Endothelial cell (in vitro differentiated cells): Measurements from ENCODE around the gene WDR93. TPM values are rescaled to one million over a fixed set of nuclear protein-coding genes. Genes with fewer than 3 reads are reported as not detected.
A peak's percentile ranks its signal among the peaks of the same experiment; 100 is the strongest.

Source experiments
- DNase-seq: peaks from one replicate; pipeline ENCODE4 v3.0.0; 2021; ENCODE audit warnings: low spot score
- H3K27ac Mint-ChIP-seq: one replicate; pipeline ENCODE4 v1.8.0; 2021; ENCODE audit warnings: mixed read lengths, inconsistent platforms; ENCODE audit not compliant: unreplicated experiment
- H3K27me3 Mint-ChIP-seq: one replicate; pipeline ENCODE4 v1.8.0; 2021; ENCODE audit warnings: mild to moderate bottlenecking, moderate library complexity, mixed read lengths, inconsistent platforms; ENCODE audit not compliant: unreplicated experiment
- H3K36me3 Mint-ChIP-seq: one replicate; pipeline ENCODE4 v1.8.0; 2021; ENCODE audit warnings: mild to moderate bottlenecking, low read depth, mixed read lengths, inconsistent platforms; ENCODE audit not compliant: unreplicated experiment
- H3K4me1 Mint-ChIP-seq: one replicate; pipeline ENCODE4 v1.8.0; 2021; ENCODE audit warnings: mild to moderate bottlenecking, mixed read lengths, inconsistent platforms; ENCODE audit not compliant: unreplicated experiment
- H3K4me3 Mint-ChIP-seq: one replicate; pipeline ENCODE4 v1.8.0; 2021; ENCODE audit warnings: mild to moderate bottlenecking, mixed read lengths, inconsistent platforms; ENCODE audit not compliant: unreplicated experiment
- H3K9me3 Mint-ChIP-seq: one replicate; pipeline ENCODE4 v1.8.0; 2021; ENCODE audit warnings: mixed read lengths, inconsistent platforms; ENCODE audit not compliant: unreplicated experiment
- CTCF ChIP-seq: fragments of 200-600 bp; sonication (generic); IDR thresholded peaks from one replicate; pipeline ENCODE4 v1.5.0; 2021; ENCODE audit warnings: antibody characterized with exemption; ENCODE audit not compliant: unreplicated experiment
- total RNA-seq: library from RNA; stranded (reverse); fragmentation: NEBNext Ultra II Directional; extraction: Animal tissue kit (Norgen Biotek cat#: 25700); gene quantifications from one replicate; pipeline ENCODE4 v1.2.1, GENCODE V29; 2021; ENCODE audit not compliant: unreplicated experiment

The WDR93 gene
- total RNA-seq, 1 donor from 2014 or later: 0.13 TPM

GRCh38 chr15:89646416-89647141 lies 44.0 kb upstream of the WDR93 start:
- no peak for DNase-seq
- Mint-ChIP-seq H3K27me3 (peaks cover 8% of the 10 kb centered on the region), H3K4me1 (no peaks in the 10 kb centered on the region), H3K36me3 (peaks cover 13% of the 10 kb centered on the region), H3K4me3 (no peak overlapping the region), H3K9me3 (no peaks in the 10 kb centered on the region), H3K27ac (no peak overlapping the region)
- no peak for TF ChIP-seq CTCF

GRCh38 chr15:89647191-89647851 lies 43.3 kb upstream of the WDR93 start:
- TF ChIP-seq CTCF: peak; percentile 80
- H3K27me3 Mint-ChIP-seq: peaks cover 8% of the 10 kb centered on the region
- H3K4me1 Mint-ChIP-seq: no peaks in the 10 kb centered on the region
- H3K9me3 Mint-ChIP-seq: no peaks in the 10 kb centered on the region
- H3K4me3 Mint-ChIP-seq: peak overlapping the region; percentile 65
- peak; percentile 94 for DNase-seq
- H3K27ac Mint-ChIP-seq: no peak overlapping the region
- H3K36me3 Mint-ChIP-seq: peaks cover 14% of the 10 kb centered on the region

- Mint-ChIP-seq H3K27ac (no peak overlapping the region), H3K36me3 (peaks cover 14% of the 10 kb centered on the region), H3K9me3 (no peaks in the 10 kb centered on the region), H3K4me1 (no peaks in the 10 kb centered on the region), H3K4me3 (peak overlapping the region; percentile 65), H3K27me3 (peaks cover 8% of the 10 kb centered on the region)
- no peak for DNase-seq
- TF ChIP-seq CTCF: no peak
Measured at GRCh38 chr15:89648106-89649012, 42.3 kb upstream of the WDR93 start.

GRCh38 chr15:89649013-89649625 lies 41.5 kb upstream of the WDR93 start:
- TF ChIP-seq CTCF: no peak
- peaks cover 8% of the 10 kb centered on the region for H3K27me3 Mint-ChIP-seq
- H3K4me1 Mint-ChIP-seq: no peaks in the 10 kb centered on the region
- H3K9me3 Mint-ChIP-seq: no peaks in the 10 kb centered on the region
- no peak for DNase-seq
- no peak overlapping the region for H3K27ac Mint-ChIP-seq
- H3K4me3 Mint-ChIP-seq: no peak overlapping the region
- peaks cover 10% of the 10 kb centered on the region for H3K36me3 Mint-ChIP-seq
